HG03196 (cell line): ENCODE results near the gene TRMT1.

Experiments used
- ATAC-seq: cut with Tn5 transposase; IDR thresholded peaks from one replicate; pipeline ENCODE4 v1.9.1; 2021; ENCODE audit not compliant: unreplicated experiment

Gene TRMT1

DNA sequence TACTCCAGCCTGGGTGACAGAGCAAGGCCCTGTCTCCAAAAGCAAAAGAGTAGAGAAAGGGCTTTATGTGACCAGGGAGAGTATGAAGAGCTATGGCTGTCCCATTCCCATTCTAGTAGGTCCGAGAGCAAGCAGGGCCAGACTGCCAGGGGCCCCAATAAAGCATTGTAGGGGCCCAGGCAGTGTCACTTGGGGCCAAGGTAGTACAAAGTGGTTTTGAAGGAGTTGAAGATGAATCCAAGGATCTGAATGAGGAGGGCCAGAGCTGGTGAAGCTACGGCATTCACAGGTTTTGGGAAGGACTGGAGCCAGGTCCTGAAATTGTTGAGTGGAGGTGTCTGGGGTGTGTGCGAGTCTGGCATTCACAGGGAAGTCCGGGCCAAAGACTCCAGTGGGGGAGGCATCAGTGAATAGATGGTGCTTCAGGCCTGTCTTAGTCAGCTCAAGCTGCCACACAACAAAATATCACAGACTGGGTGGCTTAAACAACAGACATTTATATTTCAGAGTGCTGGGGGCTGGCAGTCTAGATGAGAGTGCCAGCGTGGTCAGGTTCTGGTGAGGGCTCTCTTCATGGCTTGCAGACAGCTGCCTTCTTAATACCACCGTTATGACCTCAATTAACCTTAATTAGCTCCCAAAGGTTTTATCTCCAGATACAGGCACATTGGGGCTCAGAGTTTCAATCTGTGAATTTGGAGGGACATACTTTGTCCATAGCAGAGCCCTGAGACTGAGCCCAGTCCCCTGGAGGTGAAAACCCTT is 11.5 kb upstream of the TRMT1 start:
- ATAC-seq: no peak

DNA sequence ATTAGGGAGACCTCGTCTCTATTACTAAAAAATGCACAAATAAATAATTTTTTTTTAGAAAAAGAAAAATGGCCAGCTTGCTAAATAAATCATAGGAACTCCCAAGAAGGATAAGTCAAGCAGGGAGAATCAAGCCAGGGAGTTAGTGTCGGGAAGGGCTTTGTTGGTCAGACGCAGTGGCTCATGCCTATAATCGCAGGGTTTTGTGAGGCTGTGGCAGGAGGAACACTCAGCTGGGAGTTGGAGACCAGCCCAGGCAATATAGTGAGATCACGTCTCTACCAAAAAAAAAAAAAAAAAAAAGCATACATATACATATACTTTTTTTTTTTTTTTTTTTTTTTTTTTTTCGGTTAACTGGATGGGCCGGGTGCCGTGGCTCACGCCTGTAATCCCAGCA is 10.5 kb upstream of the TRMT1 start:
- ATAC-seq: no peak

DNA sequence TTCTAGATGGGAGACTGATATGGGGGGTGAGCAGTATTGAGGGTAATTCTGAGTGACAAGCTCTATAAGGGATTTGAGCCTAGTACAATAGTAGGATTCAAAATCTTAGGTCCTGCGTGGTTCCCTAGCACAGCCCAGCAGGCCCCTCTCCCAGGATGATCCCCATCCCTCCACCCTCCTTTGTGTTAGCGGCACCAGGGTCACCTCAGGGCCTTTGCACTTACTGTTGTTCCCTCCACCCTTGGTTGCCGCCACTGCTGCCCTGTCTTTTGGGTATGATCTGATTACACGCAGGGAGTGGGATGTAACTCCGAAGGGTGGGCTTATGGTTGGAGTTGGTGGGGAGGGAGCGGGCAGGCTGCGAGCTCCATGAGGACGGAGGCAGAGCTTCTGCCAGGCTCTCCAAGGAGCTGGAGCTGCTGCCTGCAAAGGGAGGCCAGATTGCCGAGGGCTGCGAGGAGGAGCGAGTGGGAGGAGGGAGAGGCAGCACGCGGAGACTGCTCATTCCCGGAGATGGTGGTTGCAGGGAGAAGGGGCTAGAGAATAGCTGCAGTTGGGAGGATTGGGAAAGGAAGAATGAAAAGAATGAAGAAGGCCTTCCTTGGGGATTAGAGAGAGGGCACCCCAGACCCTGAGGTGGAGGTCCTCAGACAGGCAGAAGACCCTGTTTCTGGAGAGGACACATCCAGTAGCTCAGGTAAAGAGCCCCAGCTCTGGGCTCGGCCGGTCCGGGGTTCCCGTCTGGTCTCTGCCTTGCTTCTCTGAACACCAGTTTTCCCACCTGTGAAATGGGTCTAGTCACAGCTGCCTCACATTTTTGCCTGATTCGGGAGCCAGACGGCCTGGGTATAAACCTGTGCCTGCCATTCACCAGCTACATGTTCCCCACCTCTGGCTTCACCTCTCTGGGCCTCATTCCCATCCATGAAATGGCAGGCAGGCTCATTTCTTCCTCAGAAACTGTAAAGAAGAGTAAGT is 6.7 kb upstream of the TRMT1 start:
- no peak for ATAC-seq

DNA sequence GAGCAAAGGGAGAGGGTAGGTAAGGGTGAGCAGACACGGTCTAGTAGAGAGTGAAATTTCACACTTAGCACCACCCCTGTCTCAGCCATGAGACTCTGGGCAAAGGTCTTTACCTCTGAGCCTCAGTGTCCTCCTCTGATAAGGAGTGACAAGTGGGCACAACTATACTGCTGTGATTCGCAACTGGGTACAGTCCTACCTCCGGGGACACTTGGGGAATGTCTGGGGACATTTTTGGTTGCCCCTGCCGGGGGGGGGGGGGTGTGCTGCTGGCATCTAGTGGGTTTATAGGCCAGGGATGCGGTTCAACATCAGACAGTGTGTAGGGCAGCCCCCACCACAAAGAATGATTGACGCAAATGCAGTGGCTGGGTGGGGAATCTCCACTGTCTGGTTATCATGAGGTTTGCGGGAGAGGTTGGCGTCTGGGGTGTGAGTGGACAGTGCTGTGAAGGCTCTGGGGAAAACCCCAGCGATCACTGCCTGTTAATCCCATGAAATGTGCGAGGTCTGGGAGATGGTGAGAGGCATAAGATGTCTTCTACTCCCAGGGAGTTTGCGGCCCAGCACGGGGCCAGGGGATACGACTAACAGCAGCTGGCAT is 5.8 kb upstream of the TRMT1 start:
- ATAC-seq: no peak

GRCh38 chr19:13121551-13122274 is 5.2 kb upstream of the TRMT1 start:
- no peak for ATAC-seq

DNA sequence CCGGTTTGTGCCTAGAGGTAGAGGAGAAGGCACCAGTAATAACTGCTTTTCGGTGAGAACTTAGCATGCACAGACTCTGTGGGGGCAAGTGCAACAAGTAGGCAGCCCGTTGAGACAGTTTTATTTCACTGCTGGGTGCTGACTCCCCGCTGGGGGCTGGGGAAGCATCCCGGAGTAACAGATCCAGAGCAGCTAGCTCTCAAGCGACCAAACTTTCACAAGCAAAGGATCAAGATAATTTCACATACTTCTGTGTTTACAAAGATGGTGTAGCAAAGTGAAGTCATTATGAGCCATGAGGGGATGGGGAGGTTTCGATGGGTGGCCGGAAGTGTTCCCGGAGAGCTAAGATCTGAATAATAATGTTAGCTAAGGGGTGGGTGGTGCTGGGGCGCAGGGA is 4.3 kb upstream of the TRMT1 start:
- no peak for ATAC-seq

GRCh38 chr19:13120031-13120430 is 3.5 kb upstream of the TRMT1 start:
- ATAC-seq: no peak

- no peak for ATAC-seq
These were observed 3.1 kb upstream of the TRMT1 start for GRCh38 chr19:13119627-13120026.

GRCh38 chr19:13118424-13119193 is 2.1 kb upstream of the TRMT1 start:
- ATAC-seq: peak; percentile 2

DNA sequence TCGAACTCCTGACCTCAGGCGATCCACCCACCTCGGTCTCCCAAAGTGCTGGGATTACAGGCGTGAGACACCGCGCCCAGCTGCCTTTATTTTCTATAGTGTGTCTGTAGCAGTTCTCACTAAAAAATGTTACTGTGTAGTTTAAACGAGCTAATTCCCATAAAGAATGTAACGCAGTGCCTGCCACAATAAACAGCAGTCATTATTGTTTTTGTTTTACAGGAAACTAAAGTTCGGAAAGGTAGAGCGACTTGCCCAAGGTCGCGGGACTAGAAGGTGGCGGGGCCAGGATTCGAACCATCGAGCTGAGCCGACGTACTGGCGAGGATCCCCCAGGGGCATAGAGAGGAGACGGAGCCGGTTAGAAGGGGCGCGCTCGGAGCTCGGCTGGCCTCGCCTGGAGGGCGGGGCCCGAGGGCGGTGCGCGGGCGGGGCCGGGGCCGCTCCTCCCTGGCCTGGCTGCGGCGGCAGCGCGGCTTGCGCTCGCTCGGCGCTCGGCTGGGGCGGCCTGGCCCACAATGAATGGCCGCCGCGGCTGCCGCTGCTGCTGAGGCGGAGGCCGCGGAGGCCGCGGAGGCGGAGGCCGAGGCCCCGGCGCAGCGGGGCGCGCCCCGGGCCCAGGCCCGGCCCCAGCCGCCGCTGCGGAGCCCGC is 1.4 kb upstream of the TRMT1 start, which contains the start of gene NACC1:
TSS of gene NACC1 (plus strand) at position 493 of the 652 bp plus-strand sequence. CDS start 16,944 bp downstream, outside the sequence.
- peak; percentile 61 for ATAC-seq

DNA sequence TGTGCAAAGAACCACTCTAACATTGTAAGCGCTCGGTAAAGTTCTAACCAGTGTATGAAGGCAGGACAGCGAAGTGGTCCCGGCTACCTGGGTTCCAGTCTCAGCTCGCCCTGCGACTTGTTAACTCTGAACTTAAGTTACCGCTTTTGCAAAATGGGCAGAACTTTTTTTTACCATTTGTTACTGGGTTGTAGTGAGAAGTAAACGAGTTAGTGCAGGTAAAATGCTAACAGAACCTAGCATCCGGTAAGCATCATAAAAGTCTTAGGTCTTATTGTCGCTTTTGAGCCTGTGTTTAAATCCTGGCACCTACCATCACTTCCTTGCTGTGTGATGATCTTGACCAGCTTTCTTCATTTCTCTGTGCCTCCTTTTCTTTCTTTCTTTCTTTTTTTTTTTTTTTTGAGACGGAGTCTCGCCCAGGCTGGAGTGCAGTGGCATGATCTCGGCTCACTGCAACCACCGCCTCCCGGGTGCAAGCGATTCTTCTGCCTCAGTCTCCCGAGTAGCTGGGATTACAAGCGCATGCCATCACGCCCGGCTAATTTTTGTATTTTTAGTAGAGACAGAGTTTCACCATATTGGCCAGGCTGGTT is 734 bp upstream of the TRMT1 start:
- no peak for ATAC-seq

DNA sequence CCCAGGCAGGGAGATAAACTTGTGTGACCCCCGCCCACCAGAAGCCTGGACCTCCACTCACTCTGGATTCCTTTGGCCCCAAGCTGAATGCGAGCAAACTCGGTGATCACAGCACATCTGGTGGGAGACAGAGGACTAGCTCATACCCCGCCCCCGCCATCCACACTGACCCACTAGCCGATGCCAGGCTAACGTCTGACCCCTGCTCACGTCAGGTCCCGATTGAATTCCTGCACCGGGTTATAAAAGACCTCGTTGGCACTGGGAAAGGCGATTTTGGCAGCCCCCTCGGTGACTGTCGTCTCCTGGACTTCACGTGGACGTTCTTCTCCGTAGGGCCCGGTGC is 631 bp downstream of the TRMT1 start:
- ATAC-seq: no peak

DNA sequence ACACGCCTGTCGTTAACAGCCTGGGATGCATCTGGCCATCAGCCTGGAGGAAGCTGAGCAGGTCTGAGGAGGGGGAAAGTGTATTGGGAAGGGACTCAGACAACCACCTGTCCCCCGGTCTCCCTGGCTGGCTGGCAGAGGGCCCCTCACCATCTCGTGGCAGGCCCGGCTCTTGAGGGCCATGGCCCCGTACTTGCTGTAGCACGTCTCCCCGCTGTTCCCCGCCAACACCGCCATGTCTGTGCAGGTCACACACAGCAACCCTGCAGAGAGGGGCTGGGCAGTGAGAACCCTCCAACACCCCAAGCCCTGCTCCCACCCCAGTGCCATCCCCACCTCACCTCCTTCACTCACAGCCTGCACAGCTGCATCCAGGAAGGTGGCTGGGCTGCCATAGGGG is 4.0 kb downstream of the TRMT1 start:
- no peak for ATAC-seq

GRCh38 chr19:13110099-13110610 is 6.4 kb downstream of the TRMT1 start:
- no peak for ATAC-seq

- ATAC-seq: no peak
These were observed 7.0 kb downstream of the TRMT1 start for GRCh38 chr19:13109361-13110098.

GRCh38 chr19:13104848-13105711 is 11.5 kb downstream of the TRMT1 start:
- no peak for ATAC-seq

GRCh38 chr19:13104360-13104847 is 12.1 kb downstream of the TRMT1 start:
- ATAC-seq: peak; percentile 33
